Smooth muscle cell (in vitro differentiated cells): Measurements from ENCODE around the gene MME. TPM values are rescaled to one million over a fixed set of nuclear protein-coding genes. Genes with fewer than 3 reads are reported as not detected.

Experiments
- DNase-seq: peaks from one replicate; lab custom pipeline; 2025; ENCODE audit not compliant: unreplicated experiment; lab: John Stamatoyannopoulos, UW
- H2AFZ ChIP-seq: fragments of 200-600 bp; sonication (generic); 2 replicates; pipeline ENCODE4 v1.6.0; 2016; ENCODE audit warnings: antibody characterized with exemption, low read depth, mild to moderate bottlenecking
- H3F3A ChIP-seq: fragments of 200-600 bp; sonication (generic); 2 replicates; pipeline ENCODE4 v1.6.0; 2017; ENCODE audit warnings: antibody characterized with exemption, low read depth
- H3K27ac ChIP-seq: fragments of 200-600 bp; sonication (generic); 2 replicates; pipeline ENCODE4 v1.5.1; 2016; ENCODE audit warnings: low read depth, mild to moderate bottlenecking
- H3K27me3 ChIP-seq: fragments of 200-600 bp; sonication (generic); 2 replicates; pipeline ENCODE4 v1.6.1; 2016; ENCODE audit warnings: low read depth, mild to moderate bottlenecking
- H3K36me3 ChIP-seq: fragments of 200-600 bp; sonication (generic); 2 replicates; pipeline ENCODE4 v1.5.1; 2016; ENCODE audit warnings: low read depth
- H3K4me1 ChIP-seq: fragments of 200-600 bp; sonication (generic); 2 replicates; pipeline ENCODE4 v1.5.1; 2016; ENCODE audit warnings: low read depth
- H3K4me2 ChIP-seq: fragments of 200-600 bp; sonication (generic); 2 replicates; pipeline ENCODE4 v1.6.0; 2016; ENCODE audit warnings: mild to moderate bottlenecking
- H3K4me3 ChIP-seq: fragments of 200-600 bp; sonication (generic); 2 replicates; pipeline ENCODE4 v1.5.1; 2016; ENCODE audit warnings: mild to moderate bottlenecking
- H3K79me2 ChIP-seq: fragments of 200-600 bp; sonication (generic); 2 replicates; pipeline ENCODE4 v1.6.0; 2016; ENCODE audit warnings: low read depth, mild to moderate bottlenecking
- H3K9ac ChIP-seq: fragments of 200-600 bp; sonication (generic); 2 replicates; pipeline ENCODE4 v1.6.0; 2016; ENCODE audit warnings: low read depth
- H3K9me3 ChIP-seq: fragments of 200-600 bp; sonication (generic); replicated peaks from 2 replicates; pipeline ENCODE4 v1.5.1; 2016; ENCODE audit warnings: low read depth
- H4K20me1 ChIP-seq: fragments of 200-600 bp; sonication (generic); 2 replicates; pipeline ENCODE4 v1.6.0; 2016; ENCODE audit warnings: low read depth
- CTCF ChIP-seq: fragments of 200-600 bp; sonication (generic); IDR thresholded peaks from 2 replicates; pipeline ENCODE4 v1.5.1; 2017; ENCODE audit warnings: borderline replicate concordance, mild to moderate bottlenecking, antibody characterized with exemption; ENCODE audit not compliant: insufficient read depth, poor library complexity, severe bottlenecking
- WGBS: methylation state at CpG from one replicate; pipeline ENCODE4 v1.1.7; 2016; ENCODE audit warnings: low lambda C conversion rate; 5-methylcytosine and 5-hydroxymethylcytosine counted together
- polyA plus RNA-seq: library from polyadenylated mRNA; unstranded; fragments of >200 nt; fragmentation: Nextera tagmentation; extraction: Ambion mirVana; gene quantifications from 2 replicates; pipeline ENCODE4 v1.2.1, GENCODE V29; 2016
- total RNA-seq: library from RNA; depleted of rRNA; stranded (reverse); fragments of >200 nt; gene quantifications from 2 replicates; pipeline ENCODE4 v1.2.3, GENCODE V29; 2014

MME gene
- total and polyA plus RNA-seq, 2 experiments from 2014 or later = 79.2 to 136 TPM

GRCh38 chr3:155231792-155232191, 151.7 kb downstream of the MME start:
- Histone ChIP-seq H4K20me1 (no peaks in the 10 kb centered on the region), H3K27ac (peak overlapping the region; percentile 81), H3K9ac (no peak overlapping the region), H3K4me1 (peaks cover 6% of the 10 kb centered on the region), H3K9me3 (no peaks in the 10 kb centered on the region), H3F3A (no peaks in the 10 kb centered on the region), H2AFZ (no peak overlapping the region), H3K36me3 (no peaks in the 10 kb centered on the region), H3K27me3 (no peaks in the 10 kb centered on the region), H3K4me2 (no peak overlapping the region), H3K79me2 (no peaks in the 10 kb centered on the region), H3K4me3 (no peak overlapping the region)
- whole genome bisulfite sequencing = 97% methylated on average over 2 of the region's 2 CpGs
- no peak for TF ChIP-seq CTCF
- no peak for DNase-seq

- H3K9me3 ChIP-seq = no peaks in the 10 kb centered on the region
- H3K27ac ChIP-seq = peak overlapping the region; percentile 81
- H4K20me1 ChIP-seq = no peaks in the 10 kb centered on the region
- 31% methylated on average over 3 of the region's 3 CpGs for WGBS
- no peaks in the 10 kb centered on the region for H3K27me3 ChIP-seq
- peak overlapping the region; percentile 39 for H3K9ac ChIP-seq
- no peak for TF ChIP-seq CTCF
- no peak overlapping the region for H3K4me3 ChIP-seq
- no peaks in the 10 kb centered on the region for H3K79me2 ChIP-seq
- no peaks in the 10 kb centered on the region for H3F3A ChIP-seq
- H2AFZ ChIP-seq = peak overlapping the region; percentile 6
- H3K36me3 ChIP-seq = no peaks in the 10 kb centered on the region
- H3K4me1 ChIP-seq = peaks cover 6% of the 10 kb centered on the region
- H3K4me2 ChIP-seq = peak overlapping the region; percentile 30
- no peak for DNase-seq
Measured at GRCh38 chr3:155232605-155233004, 152.5 kb downstream of the MME start.

- TF ChIP-seq CTCF = no peak
- Histone ChIP-seq H3K36me3 (no peaks in the 10 kb centered on the region), H3K4me1 (peaks cover 6% of the 10 kb centered on the region), H3F3A (no peaks in the 10 kb centered on the region), H3K4me2 (peak overlapping the region; percentile 30), H2AFZ (no peak overlapping the region), H3K4me3 (no peak overlapping the region), H3K9me3 (no peaks in the 10 kb centered on the region), H3K27me3 (no peaks in the 10 kb centered on the region), H3K79me2 (no peaks in the 10 kb centered on the region), H3K27ac (peak overlapping the region; percentile 81), H3K9ac (peak overlapping the region; percentile 39), H4K20me1 (no peaks in the 10 kb centered on the region)
- no peak for DNase-seq
- WGBS = 49% methylated on average over 2 of the region's 2 CpGs
Measured at GRCh38 chr3:155233213-155233612, 153.1 kb downstream of the MME start.

Other genes with a start within 250 kb of the MME start
- not detected in 2 replicates for gene STRIT1, start 213.4 kb downstream of the MME start, total RNA-seq
- not detected in 2 replicates for gene STRIT1, start 213.4 kb downstream of the MME start, polyA plus RNA-seq